ENCODE measurements around the gene SORCS1. TPM values are rescaled to one million over a fixed set of nuclear protein-coding genes. Genes with fewer than 3 reads are reported as not detected.

The SORCS1 gene
- polyA plus RNA-seq, 3 donors, result 0.09 TPM; not detected in 2

GRCh38 chr10:106714734-106715555 is 449.6 kb downstream of the SORCS1 start:
- Mint-ChIP-seq H3K4me1 (no peaks in the 10 kb centered on the region), H3K4me3 (no peak overlapping the region)

GRCh38 chr10:106713846-106714245 is 450.7 kb downstream of the SORCS1 start:
- peaks cover 0 to 6% (median 2%) of the 10 kb centered on the region in 3 donors for H3K27me3 Mint-ChIP-seq (ENCODE audit: low read depth in 3 of 3)
- H3K9me3 ChIP-seq (replicated peaks in 1 of 2; ENCODE audit: control insufficient read depth in 1 of 2, insufficient read depth in 1 of 2, low read length in 2 of 2), result no peaks in the 10 kb centered on the region
- TF ChIP-seq, protein P1, sequence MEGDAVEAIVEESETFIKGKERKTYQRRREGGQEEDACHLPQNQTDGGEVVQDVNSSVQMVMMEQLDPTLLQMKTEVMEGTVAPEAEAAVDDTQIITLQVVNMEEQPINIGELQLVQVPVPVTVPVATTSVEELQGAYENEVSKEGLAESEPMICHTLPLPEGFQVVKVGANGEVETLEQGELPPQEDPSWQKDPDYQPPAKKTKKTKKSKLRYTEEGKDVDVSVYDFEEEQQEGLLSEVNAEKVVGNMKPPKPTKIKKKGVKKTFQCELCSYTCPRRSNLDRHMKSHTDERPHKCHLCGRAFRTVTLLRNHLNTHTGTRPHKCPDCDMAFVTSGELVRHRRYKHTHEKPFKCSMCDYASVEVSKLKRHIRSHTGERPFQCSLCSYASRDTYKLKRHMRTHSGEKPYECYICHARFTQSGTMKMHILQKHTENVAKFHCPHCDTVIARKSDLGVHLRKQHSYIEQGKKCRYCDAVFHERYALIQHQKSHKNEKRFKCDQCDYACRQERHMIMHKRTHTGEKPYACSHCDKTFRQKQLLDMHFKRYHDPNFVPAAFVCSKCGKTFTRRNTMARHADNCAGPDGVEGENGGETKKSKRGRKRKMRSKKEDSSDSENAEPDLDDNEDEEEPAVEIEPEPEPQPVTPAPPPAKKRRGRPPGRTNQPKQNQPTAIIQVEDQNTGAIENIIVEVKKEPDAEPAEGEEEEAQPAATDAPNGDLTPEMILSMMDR (IDR thresholded peaks at IDR 0.05), result no peak
- H3K9me3 Mint-ChIP-seq, result peaks cover 0 to 4% (median 0%) of the 10 kb centered on the region in 7 donors
- DNase-seq, result no peak
- no peak overlapping the region for H3K4me3 ChIP-seq (replicated peaks in 1 of 3; ENCODE audit: low read depth in 2 of 3, low read length in 3 of 3)
- H3K79me2 ChIP-seq (ENCODE audit: insufficient read depth, low read length), result no peaks in the 10 kb centered on the region
- no peaks in the 10 kb centered on the region for H3K36me3 ChIP-seq (replicated peaks in 1 of 2; ENCODE audit: control insufficient read depth in 1 of 2, insufficient read depth in 2 of 2, low read length in 2 of 2)
- intact Hi-C loops (cut with micrococcal nuclease), result loop anchor here in 1 of 2 donors (10.0 kb wide), 1 partner anchor 1101 kb away; no protein-coding TSS in a partner anchor
- H3K4me2 ChIP-seq (replicated peaks; ENCODE audit: extremely low read depth, low read length, poor library complexity, severe bottlenecking), result no peak overlapping the region
- H3K27me3 ChIP-seq (ENCODE audit: control insufficient read depth in 2 of 2, insufficient read depth in 2 of 2, low read length in 2 of 2), result no peaks in the 10 kb centered on the region
- no peak overlapping the region for H2AFZ ChIP-seq (ENCODE audit: insufficient read depth, low read depth, low read length, poor library complexity, severe bottlenecking)
- no peak overlapping the region for H3K9ac ChIP-seq (ENCODE audit: insufficient read depth, low read length, poor library complexity, severe bottlenecking)
- no peaks in the 10 kb centered on the region for H3K4me1 ChIP-seq (ENCODE audit: control insufficient read depth in 1 of 2, insufficient read depth in 2 of 2, low read length in 2 of 2)
- no peaks in the 10 kb centered on the region for H3K36me3 Mint-ChIP-seq
- no peak overlapping the region for H3K27ac ChIP-seq (ENCODE audit: low read depth in 1 of 2, low read length in 2 of 2)
- WGBS (ENCODE audit: insufficient coverage), result no CpG with 5 or more reads among the region's 2 CpGs
- H3K27ac Mint-ChIP-seq, result no peak overlapping the region
- H3K4me1 Mint-ChIP-seq, result no peaks in the 10 kb centered on the region
- no peak overlapping the region for H3K4me3 Mint-ChIP-seq
- H4K20me1 ChIP-seq (ENCODE audit: insufficient read depth, low read length), result no peaks in the 10 kb centered on the region

More at GRCh38 chr10:106714734-106715555, 449.6 kb downstream of the SORCS1 start:
- Histone ChIP-seq H3K27me3 (ENCODE audit: control insufficient read depth in 2 of 2, insufficient read depth in 2 of 2, low read length in 2 of 2) (no peaks in the 10 kb centered on the region), H2AFZ (ENCODE audit: insufficient read depth, low read depth, low read length, poor library complexity, severe bottlenecking) (no peak overlapping the region), H3K9me3 (replicated peaks in 1 of 2; ENCODE audit: control insufficient read depth in 1 of 2, insufficient read depth in 1 of 2, low read length in 2 of 2) (no peaks in the 10 kb centered on the region), H3K79me2 (ENCODE audit: insufficient read depth, low read length) (no peaks in the 10 kb centered on the region), H3K27ac (ENCODE audit: low read depth in 1 of 2, low read length in 2 of 2) (no peak overlapping the region), H4K20me1 (ENCODE audit: insufficient read depth, low read length) (no peaks in the 10 kb centered on the region), H3K4me1 (ENCODE audit: control insufficient read depth in 1 of 2, insufficient read depth in 2 of 2, low read length in 2 of 2) (no peaks in the 10 kb centered on the region), H3K9ac (ENCODE audit: insufficient read depth, low read length, poor library complexity, severe bottlenecking) (no peak overlapping the region), H3K4me3 (replicated peaks in 1 of 3; ENCODE audit: low read depth in 2 of 3, low read length in 3 of 3) (no peak overlapping the region), H3K36me3 (replicated peaks in 1 of 2; ENCODE audit: control insufficient read depth in 1 of 2, insufficient read depth in 2 of 2, low read length in 2 of 2) (no peaks in the 10 kb centered on the region), H3K4me2 (replicated peaks; ENCODE audit: extremely low read depth, low read length, poor library complexity, severe bottlenecking) (no peak overlapping the region)
- Mint-ChIP-seq H3K27me3 (ENCODE audit: low read depth in 3 of 3) (peaks cover 2 to 7% (median 3%) of the 10 kb centered on the region in 3 donors), H3K27ac (no peak overlapping the region), H3K9me3 (peaks cover 0 to 6% (median 0%) of the 10 kb centered on the region in 7 donors), H3K36me3 (no peaks in the 10 kb centered on the region)
- intact Hi-C loops (cut with micrococcal nuclease), result loop anchor here in 1 of 2 donors (10.0 kb wide), 1 partner anchor 1100 kb away; no protein-coding TSS in a partner anchor
- TF ChIP-seq, protein P1 (IDR thresholded peaks at IDR 0.05), result no peak
- WGBS (ENCODE audit: insufficient coverage), result no CpG with 5 or more reads among the region's 6 CpGs
- no peak for DNase-seq

Data from CD14-positive monocyte (primary cell).